HepG2 (cell line): ENCODE measurements around the gene JSRP1. TPM values are rescaled to one million over a fixed set of nuclear protein-coding genes. Genes with fewer than 3 reads are reported as not detected.

Experiments used
- FOXJ3 ChIP-seq: sonication (generic); formaldehyde crosslinking; IDR thresholded peaks from 2 replicates; pipeline ENCODE4 v1.4.0; 2020; ENCODE audit warnings: missing genetic modification reagents, mild to moderate bottlenecking, borderline replicate concordance
- HDAC1 ChIP-seq: sonication (generic); formaldehyde crosslinking; IDR thresholded peaks from 2 replicates; pipeline ENCODE4 v1.5.1; 2020; ENCODE audit warnings: mild to moderate bottlenecking, missing genetic modification reagents
- HIVEP1 ChIP-seq: sonication (generic); formaldehyde crosslinking; IDR thresholded peaks from 2 replicates; pipeline ENCODE4 v1.4.0; 2020; ENCODE audit warnings: mild to moderate bottlenecking, missing genetic modification reagents
- HNRNPH1 ChIP-seq: fragments of 200-400 bp; formaldehyde crosslinking; optimal IDR thresholded peaks from 2 replicates; pipeline ENCODE3; 2017; ENCODE audit warnings: mild to moderate bottlenecking, low read depth, low read length
- KDM4B ChIP-seq: sonication (generic); formaldehyde crosslinking; IDR thresholded peaks from 2 replicates; pipeline ENCODE4 v1.4.0; 2020; ENCODE audit warnings: missing genetic modification reagents
- MATR3 ChIP-seq: sonication (generic); formaldehyde crosslinking; IDR thresholded peaks from 2 replicates; pipeline ENCODE4 v1.4.0; 2020; ENCODE audit warnings: missing genetic modification reagents
- NCOA1 ChIP-seq: sonication (generic); formaldehyde crosslinking; IDR thresholded peaks from 2 replicates; pipeline ENCODE4 v1.9.0; 2021; ENCODE audit warnings: missing genetic modification reagents
- NR1H2 ChIP-seq: sonication (generic); formaldehyde crosslinking; IDR thresholded peaks from 2 replicates; pipeline ENCODE4 v1.8.1; 2022; ENCODE audit warnings: low read depth, missing genetic modification reagents, borderline replicate concordance
- PHF5A ChIP-seq: IDR thresholded peaks from one replicate; pipeline ENCODE4 v1.6.1; 2018; ENCODE audit warnings: low read depth, missing genetic modification reagents; ENCODE audit not compliant: unreplicated experiment
- RAD51 ChIP-seq: fragments of 450-650 bp; IDR thresholded peaks from 2 replicates; pipeline ENCODE4 v1.6.1; 2016; ENCODE audit warnings: borderline replicate concordance
- RORA ChIP-seq: sonication (generic); formaldehyde crosslinking; IDR thresholded peaks from 2 replicates; pipeline ENCODE4 v1.5.0; 2020; ENCODE audit warnings: mild to moderate bottlenecking, missing genetic modification reagents, moderate library complexity
- SOX6 ChIP-seq, 2 experiments: fragments of 450-650 bp in 1 of 2; sonication (generic) in 1 of 2; formaldehyde crosslinking in 1 of 2; IDR thresholded peaks; 2 replicates each; pipeline versions ENCODE4 v1.4.0 to v1.6.1; 2017 to 2020; ENCODE audit warnings: antibody characterized with exemption in 1 of 2, mild to moderate bottlenecking in 1 of 2, missing genetic modification reagents in 1 of 2
- TGIF2 ChIP-seq: IDR thresholded peaks from 2 replicates; pipeline ENCODE4 v1.6.1; 2016; ENCODE audit warnings: control low read depth, missing compliant biosample characterization
- XRCC5 ChIP-seq: fragments of 200-400 bp; formaldehyde crosslinking; optimal IDR thresholded peaks from 2 replicates; pipeline ENCODE3; 2017; ENCODE audit warnings: mild to moderate bottlenecking, low read length
- ZBTB3 ChIP-seq: sonication (generic); formaldehyde crosslinking; IDR thresholded peaks from 2 replicates; pipeline ENCODE4 v1.4.0; 2020; ENCODE audit warnings: low read depth, mild to moderate bottlenecking, moderate library complexity, missing genetic modification reagents, borderline replicate concordance
- ZBTB7B ChIP-seq: sonication (generic); formaldehyde crosslinking; IDR thresholded peaks from 2 replicates; pipeline ENCODE4 v1.4.0; 2020; ENCODE audit warnings: missing genetic modification reagents
- ZNF337 ChIP-seq: sonication (generic); formaldehyde crosslinking; IDR thresholded peaks from 2 replicates; pipeline ENCODE4 v1.5.1; 2020; ENCODE audit warnings: missing genetic modification reagents, low read depth, mild to moderate bottlenecking, borderline replicate concordance
- ZNF850 ChIP-seq: sonication (generic); formaldehyde crosslinking; conservative IDR thresholded peaks from 2 replicates; pipeline ENCODE4 v1.9.0; 2021; ENCODE audit warnings: mild to moderate bottlenecking, missing genetic modification reagents
- polyA plus RNA-seq, 8 experiments: library from polyadenylated mRNA; depleted of rRNA in 3 of 8; stranded (reverse) in 7 of 8; unstranded in 1 of 8; fragments of >200 nt; fragmentation: Illumina TruSeq in 4 of 8; extraction: Trizol in 4 of 8; gene quantifications; 2 replicates each; pipeline versions ENCODE4 v1.2.1 to v1.2.3, GENCODE V29; 2011 to 2016; ENCODE audit warnings: low read depth in 4 of 8, missing spikeins in 1 of 8, mixed read lengths in 1 of 8; ENCODE audit not compliant: insufficient read depth in 1 of 8
- total RNA-seq, 5 experiments: library from RNA; depleted of rRNA; stranded (reverse); fragments of >200 nt; fragmentation: Illumina TruSeq; extraction: Trizol; gene quantifications; 2 replicates each; pipeline ENCODE4 v1.2.3, GENCODE V29; 2016; ENCODE audit warnings: low read depth in 1 of 5
- TF ChIP-seq, protein P1 (sequence below): sonication (generic); formaldehyde crosslinking; IDR thresholded peaks from 2 replicates; pipeline ENCODE4 v1.5.0; 2020; ENCODE audit warnings: missing genetic modification reagents
- TF ChIP-seq, protein P2 (sequence below): sonication (generic); formaldehyde crosslinking; IDR thresholded peaks from 2 replicates; pipeline ENCODE4 v1.4.0; 2020; ENCODE audit warnings: low read depth, mild to moderate bottlenecking, missing genetic modification reagents
- TF ChIP-seq, protein P3 (sequence below): sonication (generic); formaldehyde crosslinking; IDR thresholded peaks from 2 replicates; pipeline ENCODE4 v1.4.0; 2020; ENCODE audit warnings: missing genetic modification reagents
- TF ChIP-seq, protein P4 (sequence below): sonication (generic); formaldehyde crosslinking; IDR thresholded peaks from 2 replicates; pipeline ENCODE4 v1.8.0; 2022; ENCODE audit warnings: mild to moderate bottlenecking, missing genetic modification reagents

Gene JSRP1
- total and polyA plus RNA-seq, 2 of the 13 experiments (the other 11 are each of a cell fraction or from before 2014, with no cell fraction given): 0.16 to 0.38 TPM

DNA sequence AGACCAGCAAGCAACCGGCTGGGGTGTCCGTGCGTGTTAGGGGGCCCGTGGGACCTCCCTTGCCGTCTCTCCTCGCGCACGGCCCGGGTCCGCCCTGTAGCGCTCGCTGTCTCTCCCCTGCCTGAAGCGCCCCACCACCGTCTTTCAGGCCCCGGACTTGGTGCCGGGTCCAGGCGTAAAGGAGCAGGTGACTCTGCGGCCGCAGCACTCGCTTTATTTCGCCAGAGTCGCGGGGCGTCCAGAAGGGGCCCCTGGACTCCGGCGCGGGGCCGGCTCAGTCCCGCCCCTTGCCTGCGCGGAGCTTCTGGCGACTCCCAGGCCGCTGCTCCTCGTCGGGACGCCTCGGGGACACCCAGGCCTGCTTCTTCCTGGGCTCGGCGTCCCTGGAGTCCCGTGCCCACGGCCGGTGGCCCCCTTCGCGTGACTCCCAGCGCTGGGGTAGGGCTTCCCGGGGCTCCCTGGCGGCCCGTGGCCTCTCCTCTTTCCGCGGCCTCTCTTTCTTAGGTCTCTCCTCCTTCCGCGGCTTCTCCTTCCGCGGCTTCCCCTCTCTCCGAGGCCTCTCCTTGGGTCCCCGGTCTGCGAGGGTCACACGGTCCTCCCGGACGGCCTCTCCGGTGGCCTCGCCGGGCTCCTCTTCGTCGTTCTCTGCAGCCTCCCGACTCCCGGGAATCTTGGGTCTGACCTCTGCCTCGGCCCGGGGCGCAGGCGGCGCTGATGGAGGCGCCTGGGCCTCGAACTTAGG is 4.0 kb downstream of the JSRP1 start (continued):
- TF ChIP-seq ZNF850 (CRISPR knock-in tag) (no peak), TGIF2 (CRISPR knock-in tag) (no peak), ZBTB3 (CRISPR knock-in tag) (no peak), NCOA1 (CRISPR knock-in tag) (no peak), PHF5A (CRISPR knock-in tag) (no peak), RAD51 (no peak), XRCC5 (peak; percentile 25), SOX6 (IDR thresholded peaks at IDR 0.05) (no peak), SOX6 (CRISPR knock-in tag; IDR thresholded peaks at IDR 0.05) (no peak), ZNF337 (CRISPR knock-in tag) (no peak), NR1H2 (CRISPR knock-in tag) (no peak), FOXJ3 (no peak), HDAC1 (CRISPR knock-in tag) (peak; percentile 4; the same call in 1 of the 2 replicates), MATR3 (CRISPR knock-in tag) (no peak), ZBTB7B (CRISPR knock-in tag) (peak; percentile 51; the same call in 1 of the 2 replicates), HNRNPH1 (no peak), HIVEP1 (no peak), RORA (no peak), KDM4B (CRISPR knock-in tag) (no peak)
- TF ChIP-seq, protein P1, sequence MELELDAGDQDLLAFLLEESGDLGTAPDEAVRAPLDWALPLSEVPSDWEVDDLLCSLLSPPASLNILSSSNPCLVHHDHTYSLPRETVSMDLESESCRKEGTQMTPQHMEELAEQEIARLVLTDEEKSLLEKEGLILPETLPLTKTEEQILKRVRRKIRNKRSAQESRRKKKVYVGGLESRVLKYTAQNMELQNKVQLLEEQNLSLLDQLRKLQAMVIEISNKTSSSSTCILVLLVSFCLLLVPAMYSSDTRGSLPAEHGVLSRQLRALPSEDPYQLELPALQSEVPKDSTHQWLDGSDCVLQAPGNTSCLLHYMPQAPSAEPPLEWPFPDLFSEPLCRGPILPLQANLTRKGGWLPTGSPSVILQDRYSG (CRISPR knock-in tag): no peak
- TF ChIP-seq, protein P2, sequence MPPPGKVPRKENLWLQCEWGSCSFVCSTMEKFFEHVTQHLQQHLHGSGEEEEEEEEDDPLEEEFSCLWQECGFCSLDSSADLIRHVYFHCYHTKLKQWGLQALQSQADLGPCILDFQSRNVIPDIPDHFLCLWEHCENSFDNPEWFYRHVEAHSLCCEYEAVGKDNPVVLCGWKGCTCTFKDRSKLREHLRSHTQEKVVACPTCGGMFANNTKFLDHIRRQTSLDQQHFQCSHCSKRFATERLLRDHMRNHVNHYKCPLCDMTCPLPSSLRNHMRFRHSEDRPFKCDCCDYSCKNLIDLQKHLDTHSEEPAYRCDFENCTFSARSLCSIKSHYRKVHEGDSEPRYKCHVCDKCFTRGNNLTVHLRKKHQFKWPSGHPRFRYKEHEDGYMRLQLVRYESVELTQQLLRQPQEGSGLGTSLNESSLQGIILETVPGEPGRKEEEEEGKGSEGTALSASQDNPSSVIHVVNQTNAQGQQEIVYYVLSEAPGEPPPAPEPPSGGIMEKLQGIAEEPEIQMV (CRISPR knock-in tag): no peak
- TF ChIP-seq, protein P3, sequence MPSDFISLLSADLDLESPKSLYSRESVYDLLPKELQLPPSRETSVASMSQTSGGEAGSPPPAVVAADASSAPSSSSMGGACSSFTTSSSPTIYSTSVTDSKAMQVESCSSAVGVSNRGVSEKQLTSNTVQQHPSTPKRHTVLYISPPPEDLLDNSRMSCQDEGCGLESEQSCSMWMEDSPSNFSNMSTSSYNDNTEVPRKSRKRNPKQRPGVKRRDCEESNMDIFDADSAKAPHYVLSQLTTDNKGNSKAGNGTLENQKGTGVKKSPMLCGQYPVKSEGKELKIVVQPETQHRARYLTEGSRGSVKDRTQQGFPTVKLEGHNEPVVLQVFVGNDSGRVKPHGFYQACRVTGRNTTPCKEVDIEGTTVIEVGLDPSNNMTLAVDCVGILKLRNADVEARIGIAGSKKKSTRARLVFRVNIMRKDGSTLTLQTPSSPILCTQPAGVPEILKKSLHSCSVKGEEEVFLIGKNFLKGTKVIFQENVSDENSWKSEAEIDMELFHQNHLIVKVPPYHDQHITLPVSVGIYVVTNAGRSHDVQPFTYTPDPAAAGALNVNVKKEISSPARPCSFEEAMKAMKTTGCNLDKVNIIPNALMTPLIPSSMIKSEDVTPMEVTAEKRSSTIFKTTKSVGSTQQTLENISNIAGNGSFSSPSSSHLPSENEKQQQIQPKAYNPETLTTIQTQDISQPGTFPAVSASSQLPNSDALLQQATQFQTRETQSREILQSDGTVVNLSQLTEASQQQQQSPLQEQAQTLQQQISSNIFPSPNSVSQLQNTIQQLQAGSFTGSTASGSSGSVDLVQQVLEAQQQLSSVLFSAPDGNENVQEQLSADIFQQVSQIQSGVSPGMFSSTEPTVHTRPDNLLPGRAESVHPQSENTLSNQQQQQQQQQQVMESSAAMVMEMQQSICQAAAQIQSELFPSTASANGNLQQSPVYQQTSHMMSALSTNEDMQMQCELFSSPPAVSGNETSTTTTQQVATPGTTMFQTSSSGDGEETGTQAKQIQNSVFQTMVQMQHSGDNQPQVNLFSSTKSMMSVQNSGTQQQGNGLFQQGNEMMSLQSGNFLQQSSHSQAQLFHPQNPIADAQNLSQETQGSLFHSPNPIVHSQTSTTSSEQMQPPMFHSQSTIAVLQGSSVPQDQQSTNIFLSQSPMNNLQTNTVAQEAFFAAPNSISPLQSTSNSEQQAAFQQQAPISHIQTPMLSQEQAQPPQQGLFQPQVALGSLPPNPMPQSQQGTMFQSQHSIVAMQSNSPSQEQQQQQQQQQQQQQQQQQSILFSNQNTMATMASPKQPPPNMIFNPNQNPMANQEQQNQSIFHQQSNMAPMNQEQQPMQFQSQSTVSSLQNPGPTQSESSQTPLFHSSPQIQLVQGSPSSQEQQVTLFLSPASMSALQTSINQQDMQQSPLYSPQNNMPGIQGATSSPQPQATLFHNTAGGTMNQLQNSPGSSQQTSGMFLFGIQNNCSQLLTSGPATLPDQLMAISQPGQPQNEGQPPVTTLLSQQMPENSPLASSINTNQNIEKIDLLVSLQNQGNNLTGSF (CRISPR knock-in tag): no peak
- TF ChIP-seq, protein P4, sequence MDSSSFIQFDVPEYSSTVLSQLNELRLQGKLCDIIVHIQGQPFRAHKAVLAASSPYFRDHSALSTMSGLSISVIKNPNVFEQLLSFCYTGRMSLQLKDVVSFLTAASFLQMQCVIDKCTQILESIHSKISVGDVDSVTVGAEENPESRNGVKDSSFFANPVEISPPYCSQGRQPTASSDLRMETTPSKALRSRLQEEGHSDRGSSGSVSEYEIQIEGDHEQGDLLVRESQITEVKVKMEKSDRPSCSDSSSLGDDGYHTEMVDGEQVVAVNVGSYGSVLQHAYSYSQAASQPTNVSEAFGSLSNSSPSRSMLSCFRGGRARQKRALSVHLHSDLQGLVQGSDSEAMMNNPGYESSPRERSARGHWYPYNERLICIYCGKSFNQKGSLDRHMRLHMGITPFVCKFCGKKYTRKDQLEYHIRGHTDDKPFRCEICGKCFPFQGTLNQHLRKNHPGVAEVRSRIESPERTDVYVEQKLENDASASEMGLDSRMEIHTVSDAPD (CRISPR knock-in tag): no peak
